ENCODE measurements around the gene NUMBL.

- TF ChIP-seq, protein P1, sequence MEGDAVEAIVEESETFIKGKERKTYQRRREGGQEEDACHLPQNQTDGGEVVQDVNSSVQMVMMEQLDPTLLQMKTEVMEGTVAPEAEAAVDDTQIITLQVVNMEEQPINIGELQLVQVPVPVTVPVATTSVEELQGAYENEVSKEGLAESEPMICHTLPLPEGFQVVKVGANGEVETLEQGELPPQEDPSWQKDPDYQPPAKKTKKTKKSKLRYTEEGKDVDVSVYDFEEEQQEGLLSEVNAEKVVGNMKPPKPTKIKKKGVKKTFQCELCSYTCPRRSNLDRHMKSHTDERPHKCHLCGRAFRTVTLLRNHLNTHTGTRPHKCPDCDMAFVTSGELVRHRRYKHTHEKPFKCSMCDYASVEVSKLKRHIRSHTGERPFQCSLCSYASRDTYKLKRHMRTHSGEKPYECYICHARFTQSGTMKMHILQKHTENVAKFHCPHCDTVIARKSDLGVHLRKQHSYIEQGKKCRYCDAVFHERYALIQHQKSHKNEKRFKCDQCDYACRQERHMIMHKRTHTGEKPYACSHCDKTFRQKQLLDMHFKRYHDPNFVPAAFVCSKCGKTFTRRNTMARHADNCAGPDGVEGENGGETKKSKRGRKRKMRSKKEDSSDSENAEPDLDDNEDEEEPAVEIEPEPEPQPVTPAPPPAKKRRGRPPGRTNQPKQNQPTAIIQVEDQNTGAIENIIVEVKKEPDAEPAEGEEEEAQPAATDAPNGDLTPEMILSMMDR (IDR thresholded peaks at IDR 0.05; ENCODE audit: insufficient read depth, low read length, poor library complexity, severe bottlenecking) = no peak
- TF ChIP-seq EZH2phosphoT487 (conservative IDR thresholded peaks at IDR 0.05; ENCODE audit: low read length) = no peak
These were observed 406 bp upstream of the NUMBL start for GRCh38 chr19:40690693-40691420.

Measured in SU-DHL-6 (cell line).